Smooth muscle cell (in vitro differentiated cells): Measurements from ENCODE around the gene FOXN1. TPM values are rescaled to one million over a fixed set of nuclear protein-coding genes. Genes with fewer than 3 reads are reported as not detected.

Experiments used
- DNase-seq: peaks from one replicate; lab custom pipeline; 2025; ENCODE audit not compliant: unreplicated experiment; lab: John Stamatoyannopoulos, UW
- H2AFZ ChIP-seq: fragments of 200-600 bp; sonication (generic); 2 replicates; pipeline ENCODE4 v1.6.0; 2016; ENCODE audit warnings: antibody characterized with exemption, low read depth, mild to moderate bottlenecking
- H3F3A ChIP-seq: fragments of 200-600 bp; sonication (generic); 2 replicates; pipeline ENCODE4 v1.6.0; 2017; ENCODE audit warnings: antibody characterized with exemption, low read depth
- H3K27ac ChIP-seq: fragments of 200-600 bp; sonication (generic); 2 replicates; pipeline ENCODE4 v1.5.1; 2016; ENCODE audit warnings: low read depth, mild to moderate bottlenecking
- H3K27me3 ChIP-seq: fragments of 200-600 bp; sonication (generic); 2 replicates; pipeline ENCODE4 v1.6.1; 2016; ENCODE audit warnings: low read depth, mild to moderate bottlenecking
- H3K36me3 ChIP-seq: fragments of 200-600 bp; sonication (generic); 2 replicates; pipeline ENCODE4 v1.5.1; 2016; ENCODE audit warnings: low read depth
- H3K4me1 ChIP-seq: fragments of 200-600 bp; sonication (generic); 2 replicates; pipeline ENCODE4 v1.5.1; 2016; ENCODE audit warnings: low read depth
- H3K4me2 ChIP-seq: fragments of 200-600 bp; sonication (generic); 2 replicates; pipeline ENCODE4 v1.6.0; 2016; ENCODE audit warnings: mild to moderate bottlenecking
- H3K4me3 ChIP-seq: fragments of 200-600 bp; sonication (generic); 2 replicates; pipeline ENCODE4 v1.5.1; 2016; ENCODE audit warnings: mild to moderate bottlenecking
- H3K79me2 ChIP-seq: fragments of 200-600 bp; sonication (generic); 2 replicates; pipeline ENCODE4 v1.6.0; 2016; ENCODE audit warnings: low read depth, mild to moderate bottlenecking
- H3K9ac ChIP-seq: fragments of 200-600 bp; sonication (generic); 2 replicates; pipeline ENCODE4 v1.6.0; 2016; ENCODE audit warnings: low read depth
- H3K9me3 ChIP-seq: fragments of 200-600 bp; sonication (generic); replicated peaks from 2 replicates; pipeline ENCODE4 v1.5.1; 2016; ENCODE audit warnings: low read depth
- H4K20me1 ChIP-seq: fragments of 200-600 bp; sonication (generic); 2 replicates; pipeline ENCODE4 v1.6.0; 2016; ENCODE audit warnings: low read depth
- WGBS: methylation state at CpG from one replicate; pipeline ENCODE4 v1.1.7; 2016; ENCODE audit warnings: low lambda C conversion rate; 5-methylcytosine and 5-hydroxymethylcytosine counted together
- polyA plus RNA-seq: library from polyadenylated mRNA; unstranded; fragments of >200 nt; fragmentation: Nextera tagmentation; extraction: Ambion mirVana; gene quantifications from 2 replicates; pipeline ENCODE4 v1.2.1, GENCODE V29; 2016
- total RNA-seq: library from RNA; depleted of rRNA; stranded (reverse); fragments of >200 nt; gene quantifications from 2 replicates; pipeline ENCODE4 v1.2.3, GENCODE V29; 2014
- TF ChIP-seq, protein P1 (sequence below): fragments of 200-600 bp; sonication (generic); IDR thresholded peaks from 2 replicates; pipeline ENCODE4 v1.5.1; 2017; ENCODE audit warnings: borderline replicate concordance, mild to moderate bottlenecking, antibody characterized with exemption; ENCODE audit not compliant: insufficient read depth, poor library complexity, severe bottlenecking

FOXN1 gene
- total and polyA plus RNA-seq, 2 experiments from 2014 or later, result 0.36 TPM; not detected in 1

- Histone ChIP-seq H4K20me1 (peaks cover 8% of the 10 kb centered on the region), H3K4me1 (peaks cover 5% of the 10 kb centered on the region), H3K4me2 (no peak overlapping the region), H3K27me3 (no peaks in the 10 kb centered on the region), H3K9me3 (no peaks in the 10 kb centered on the region), H2AFZ (no peak overlapping the region), H3F3A (peaks cover 5% of the 10 kb centered on the region), H3K79me2 (no peaks in the 10 kb centered on the region), H3K4me3 (no peak overlapping the region), H3K9ac (no peak overlapping the region), H3K36me3 (no peaks in the 10 kb centered on the region), H3K27ac (no peak overlapping the region)
- no peak for DNase-seq
- TF ChIP-seq, protein P1, sequence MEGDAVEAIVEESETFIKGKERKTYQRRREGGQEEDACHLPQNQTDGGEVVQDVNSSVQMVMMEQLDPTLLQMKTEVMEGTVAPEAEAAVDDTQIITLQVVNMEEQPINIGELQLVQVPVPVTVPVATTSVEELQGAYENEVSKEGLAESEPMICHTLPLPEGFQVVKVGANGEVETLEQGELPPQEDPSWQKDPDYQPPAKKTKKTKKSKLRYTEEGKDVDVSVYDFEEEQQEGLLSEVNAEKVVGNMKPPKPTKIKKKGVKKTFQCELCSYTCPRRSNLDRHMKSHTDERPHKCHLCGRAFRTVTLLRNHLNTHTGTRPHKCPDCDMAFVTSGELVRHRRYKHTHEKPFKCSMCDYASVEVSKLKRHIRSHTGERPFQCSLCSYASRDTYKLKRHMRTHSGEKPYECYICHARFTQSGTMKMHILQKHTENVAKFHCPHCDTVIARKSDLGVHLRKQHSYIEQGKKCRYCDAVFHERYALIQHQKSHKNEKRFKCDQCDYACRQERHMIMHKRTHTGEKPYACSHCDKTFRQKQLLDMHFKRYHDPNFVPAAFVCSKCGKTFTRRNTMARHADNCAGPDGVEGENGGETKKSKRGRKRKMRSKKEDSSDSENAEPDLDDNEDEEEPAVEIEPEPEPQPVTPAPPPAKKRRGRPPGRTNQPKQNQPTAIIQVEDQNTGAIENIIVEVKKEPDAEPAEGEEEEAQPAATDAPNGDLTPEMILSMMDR, result no peak
These were observed 37.4 kb upstream of the FOXN1 start for GRCh38 chr17:28468781-28469180.

DNA sequence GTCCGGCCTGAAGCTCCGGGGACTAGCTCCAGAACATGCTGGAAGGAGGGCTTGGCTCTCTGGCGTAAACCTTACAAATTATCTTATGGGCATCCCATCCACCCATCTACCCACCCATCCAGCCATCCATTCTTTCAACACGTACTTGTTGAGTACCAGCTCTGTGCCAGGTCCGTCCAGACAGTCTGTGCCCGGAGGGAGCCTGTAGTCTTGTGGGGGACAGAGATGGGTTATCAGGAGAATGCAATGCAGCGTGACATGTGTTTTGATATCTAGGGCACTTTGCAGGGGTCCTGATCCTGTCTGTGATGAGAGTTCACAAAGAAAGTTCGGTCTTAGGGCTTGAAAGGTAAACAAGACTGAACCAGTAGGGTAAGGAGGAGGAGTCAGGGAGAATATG is 36.8 kb upstream of the FOXN1 start:
- Histone ChIP-seq H3K9me3 (no peaks in the 10 kb centered on the region), H3K79me2 (no peaks in the 10 kb centered on the region), H3K4me3 (no peak overlapping the region), H4K20me1 (peaks cover 8% of the 10 kb centered on the region), H3K36me3 (no peaks in the 10 kb centered on the region), H3K4me2 (no peak overlapping the region), H3K9ac (no peak overlapping the region), H2AFZ (no peak overlapping the region), H3F3A (peaks cover 5% of the 10 kb centered on the region), H3K4me1 (peaks cover 5% of the 10 kb centered on the region), H3K27me3 (no peaks in the 10 kb centered on the region), H3K27ac (no peak overlapping the region)
- 92% methylated on average over 8 of the region's 8 CpGs for WGBS
- TF ChIP-seq, protein P1, result no peak
- no peak for DNase-seq

DNA sequence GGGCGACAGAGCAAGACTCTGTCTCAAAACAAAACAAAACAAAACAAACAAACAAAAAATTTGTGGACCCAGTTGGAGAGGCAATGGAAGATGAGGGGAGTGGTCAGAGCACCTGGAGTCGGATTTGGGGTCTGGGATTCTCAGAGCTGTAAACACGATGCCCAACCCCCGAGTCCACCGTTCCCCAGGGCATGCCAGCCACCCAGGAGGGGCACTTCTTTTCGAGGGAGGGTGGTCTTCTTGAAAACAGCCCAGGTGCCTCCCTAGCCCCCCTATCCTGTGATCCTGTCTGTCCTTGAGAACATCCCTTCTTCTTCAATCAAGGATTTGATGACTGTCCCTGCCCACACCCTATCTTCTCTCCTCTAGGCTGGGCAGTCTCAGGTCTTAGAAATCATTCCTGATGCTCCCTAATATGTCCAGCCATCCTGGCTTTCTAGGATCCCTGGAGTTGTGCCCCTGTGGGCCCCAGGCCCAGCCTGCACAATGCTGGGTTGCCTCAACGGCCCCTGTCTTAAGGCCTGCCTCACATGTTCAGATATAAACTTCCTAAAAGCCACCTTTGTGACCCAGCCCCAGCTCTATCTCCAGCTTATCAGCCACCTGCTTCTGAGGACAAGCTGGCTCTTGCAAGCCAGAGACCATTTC is 35.8 kb upstream of the FOXN1 start:
- Histone ChIP-seq H3K9me3 (no peaks in the 10 kb centered on the region), H3K4me3 (no peak overlapping the region), H3K4me1 (peaks cover 5% of the 10 kb centered on the region), H3K27ac (no peak overlapping the region), H3K9ac (no peak overlapping the region), H3K4me2 (peak overlapping the region; percentile 19), H3K79me2 (no peaks in the 10 kb centered on the region), H4K20me1 (peaks cover 8% of the 10 kb centered on the region), H2AFZ (no peak overlapping the region), H3F3A (peaks cover 5% of the 10 kb centered on the region), H3K36me3 (no peaks in the 10 kb centered on the region), H3K27me3 (no peaks in the 10 kb centered on the region)
- DNase-seq, result no peak
- TF ChIP-seq, protein P1, result no peak
- WGBS, result 93% methylated on average over 7 of the region's 7 CpGs

GRCh38 chr17:28470914-28471366 is 35.2 kb upstream of the FOXN1 start:
- no peak for DNase-seq
- Histone ChIP-seq H3K27ac (no peak overlapping the region), H3K9me3 (no peaks in the 10 kb centered on the region), H2AFZ (no peak overlapping the region), H4K20me1 (peaks cover 8% of the 10 kb centered on the region), H3F3A (peaks cover 5% of the 10 kb centered on the region), H3K4me2 (peak overlapping the region; percentile 19), H3K4me3 (no peak overlapping the region), H3K27me3 (no peaks in the 10 kb centered on the region), H3K9ac (no peak overlapping the region), H3K4me1 (peaks cover 5% of the 10 kb centered on the region), H3K36me3 (no peaks in the 10 kb centered on the region), H3K79me2 (no peaks in the 10 kb centered on the region)
- 43% methylated on average over 3 of the region's 3 CpGs for WGBS
- TF ChIP-seq, protein P1, result no peak
